PC-9 (cell line): ENCODE results near the gene UNC119. TPM values are rescaled to one million over a fixed set of nuclear protein-coding genes. Genes with fewer than 3 reads are reported as not detected.

Source experiments
- BruUV-seq: library from RNA; stranded (reverse); fragments of 400-500 nt; replicated peaks from 2 replicates; lab custom pipeline; 2021; lab: Mats Ljungman, UMichigan
- CTCF ChIA-PET: fragments of 300-600 bp; sonication (Branson Sonifier 250); formaldehyde crosslinking; loops from one replicate; lab custom pipeline; 2022; ENCODE audit warnings: antibody characterized with exemption; lab: Charles Lee
- POLR2A ChIA-PET: fragments of 300-600 bp; sonication (Branson Sonifier 250); formaldehyde crosslinking; loops from one replicate; lab custom pipeline; 2022; ENCODE audit warnings: antibody characterized with exemption; ENCODE audit not compliant: unreplicated experiment; lab: Charles Lee
- DNase-seq, 2 experiments: peaks; one replicate each; pipeline versions ENCODE4 v3.0.0 to v3.0.0-alpha.2; 2015 to 2022; ENCODE audit warnings: mixed read lengths in 1 of 2
- H2AFZ ChIP-seq: fragments of 200-600 bp; sonication (generic); 2 replicates; pipeline ENCODE4 v1.8.1; 2017; ENCODE audit warnings: antibody characterized with exemption
- H3F3A ChIP-seq: fragments of 200-600 bp; sonication (generic); 2 replicates; pipeline ENCODE4 v1.8.1; 2017; ENCODE audit warnings: antibody characterized with exemption, mild to moderate bottlenecking, low read depth; ENCODE audit not compliant: insufficient read depth
- H3K27ac ChIP-seq: fragments of 200-600 bp; sonication (generic); 2 replicates; pipeline ENCODE4 v1.6.1; 2016; ENCODE audit warnings: mixed run types
- H3K27me3 ChIP-seq: fragments of 200-600 bp; sonication (generic); 2 replicates; pipeline ENCODE4 v1.6.1; 2016; ENCODE audit warnings: low read depth, mixed run types; ENCODE audit not compliant: insufficient read depth
- H3K36me3 ChIP-seq: fragments of 200-600 bp; sonication (generic); 2 replicates; pipeline ENCODE4 v1.6.1; 2016; ENCODE audit warnings: low read depth, mixed run types
- H3K4me1 ChIP-seq: fragments of 200-600 bp; sonication (generic); replicated peaks from 2 replicates; pipeline ENCODE4 v1.6.1; 2016; ENCODE audit warnings: mixed run types; ENCODE audit not compliant: insufficient read depth
- H3K4me2 ChIP-seq: fragments of 200-600 bp; sonication (generic); 2 replicates; pipeline ENCODE4 v1.6.1; 2017; ENCODE audit warnings: mixed run types
- H3K4me3 ChIP-seq: fragments of 200-600 bp; sonication (generic); 2 replicates; pipeline ENCODE4 v1.6.1; 2016; ENCODE audit warnings: mixed run types
- H3K79me2 ChIP-seq: fragments of 200-600 bp; sonication (generic); 2 replicates; pipeline ENCODE4 v1.6.1; 2017; ENCODE audit warnings: low read depth, mixed run types
- H3K9me2 ChIP-seq: fragments of 200-600 bp; sonication (generic); 2 replicates; pipeline ENCODE4 v1.8.1; 2017; ENCODE audit warnings: mild to moderate bottlenecking; ENCODE audit not compliant: insufficient read depth
- H3K9me3 ChIP-seq: fragments of 200-600 bp; sonication (generic); 2 replicates; pipeline ENCODE4 v1.8.1; 2016; ENCODE audit warnings: low read depth; ENCODE audit not compliant: insufficient read depth
- H4K20me1 ChIP-seq: fragments of 200-600 bp; sonication (generic); 2 replicates; pipeline ENCODE4 v1.8.1; 2017; ENCODE audit not compliant: insufficient read depth
- CTCF ChIP-seq: fragments of 200-600 bp; sonication (generic); conservative IDR thresholded peaks from 2 replicates; pipeline ENCODE4 v1.6.1; 2017; ENCODE audit warnings: mixed run types, antibody characterized with exemption, mild to moderate bottlenecking, moderate library complexity
- EZH2 ChIP-seq: fragments of 200-600 bp; sonication (generic); IDR thresholded peaks from 2 replicates; pipeline ENCODE4 v1.8.0; 2017; ENCODE audit warnings: antibody characterized with exemption, low read depth
- intact Hi-C: fragments of 100-400 bp; cut with micrococcal nuclease; formaldehyde crosslinking; loops from one replicate; pipeline ENCODE4 v1.10.0; 2022; ENCODE audit not compliant: unreplicated experiment
- total RNA-seq: library from RNA; stranded (reverse); gene quantifications from 2 replicates; pipeline ENCODE4 v1.2.3, GENCODE V29; 2021

The UNC119 gene
- total RNA-seq, 1 experiment from 2014 or later, result 48.8 TPM

- BruUV-seq, result no TSS peak
- TF ChIP-seq CTCF, result no peak
- TF ChIP-seq EZH2, result no peak
- ChIA-PET CTCF (no interaction called here), POLR2A (no interaction called here)
- Histone ChIP-seq H3K4me2 (no peak overlapping the region), H3F3A (no peaks in the 10 kb centered on the region), H2AFZ (no peak overlapping the region), H3K27ac (no peak overlapping the region), H3K4me3 (no peak overlapping the region), H3K27me3 (peaks cover 18% of the 10 kb centered on the region), H3K9me2 (no peaks in the 10 kb centered on the region), H3K4me1 (no peaks in the 10 kb centered on the region; the same call in 1 of the 2 replicates), H3K36me3 (no peaks in the 10 kb centered on the region), H3K9me3 (no peaks in the 10 kb centered on the region), H4K20me1 (no peaks in the 10 kb centered on the region), H3K79me2 (no peaks in the 10 kb centered on the region)
- intact Hi-C loops, result no loop called here
- DNase-seq, result no peak
Observed at GRCh38 chr17:28518578-28518977, 33.8 kb downstream of the UNC119 start.

GRCh38 chr17:28518132-28518531, 34.3 kb downstream of the UNC119 start:
- TF ChIP-seq EZH2 (no peak), CTCF (no peak)
- H3K4me2 ChIP-seq, result no peak overlapping the region
- H3K36me3 ChIP-seq, result no peaks in the 10 kb centered on the region
- H3K79me2 ChIP-seq, result no peaks in the 10 kb centered on the region
- BruUV-seq, result no TSS peak
- ChIA-PET POLR2A (no interaction called here), CTCF (no interaction called here)
- H3K9me2 ChIP-seq, result no peaks in the 10 kb centered on the region
- intact Hi-C loops, result no loop called here
- no peaks in the 10 kb centered on the region for H4K20me1 ChIP-seq
- no peak overlapping the region for H3K27ac ChIP-seq
- no peak overlapping the region for H2AFZ ChIP-seq
- no peaks in the 10 kb centered on the region; the same call in 1 of the 2 replicates for H3K4me1 ChIP-seq
- H3K4me3 ChIP-seq, result no peak overlapping the region
- no peak for DNase-seq
- no peaks in the 10 kb centered on the region for H3K9me3 ChIP-seq
- H3F3A ChIP-seq, result no peaks in the 10 kb centered on the region
- peaks cover 22% of the 10 kb centered on the region for H3K27me3 ChIP-seq

- intact Hi-C loops, result no loop called here
- Histone ChIP-seq H3K79me2 (no peaks in the 10 kb centered on the region), H3K4me3 (no peak overlapping the region), H3K9me2 (no peaks in the 10 kb centered on the region), H3K4me2 (no peak overlapping the region), H4K20me1 (no peaks in the 10 kb centered on the region), H3K4me1 (no peaks in the 10 kb centered on the region; the same call in 1 of the 2 replicates), H3K9me3 (no peaks in the 10 kb centered on the region), H3K27me3 (peaks cover 48% of the 10 kb centered on the region), H3F3A (no peaks in the 10 kb centered on the region), H3K36me3 (no peaks in the 10 kb centered on the region), H2AFZ (no peak overlapping the region), H3K27ac (no peak overlapping the region)
- TF ChIP-seq EZH2, result no peak
- no peak for TF ChIP-seq CTCF
- DNase-seq, result no peak
- ChIA-PET CTCF (no interaction called here), POLR2A (no interaction called here)
- BruUV-seq, result no TSS peak
Observed at GRCh38 chr17:28515518-28515917, 36.9 kb downstream of the UNC119 start.
